ENCODE measurements around the gene BRMS1L. TPM values are rescaled to one million over a fixed set of nuclear protein-coding genes. Genes with fewer than 3 reads are reported as not detected.

The BRMS1L gene
- total and polyA plus RNA-seq, 5 donors = 9.3 to 15.8 (median 14.8) TPM

DNA sequence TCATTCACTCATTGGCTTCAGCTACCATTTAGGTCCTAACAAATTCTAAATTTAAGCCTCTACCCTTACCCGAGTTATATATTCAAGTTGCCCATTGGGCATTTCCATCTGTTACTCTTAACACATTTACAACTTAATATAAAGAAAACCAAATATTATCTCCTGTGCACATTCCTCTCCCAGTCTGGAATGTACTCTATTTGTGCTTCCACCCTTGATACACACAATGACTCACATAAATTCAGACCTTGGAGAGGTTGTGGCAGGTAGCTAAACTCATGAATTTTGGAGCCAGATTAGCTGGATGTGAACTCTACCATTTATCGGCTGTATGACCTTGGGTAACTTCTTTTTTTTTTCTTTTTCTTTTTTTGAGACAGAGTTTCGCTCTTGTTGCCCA, 51.1 kb downstream of the BRMS1L start:
- 95% methylated on average over 3 of the region's 3 CpGs for WGBS
- no peaks in the 10 kb centered on the region for H3K9me3 ChIP-seq (ENCODE audit: control insufficient read depth, low read length)
- H3K4me1 ChIP-seq (ENCODE audit: control insufficient read depth, insufficient read depth, low read length) = no peaks in the 10 kb centered on the region
- no peak overlapping the region for H3K27ac ChIP-seq (ENCODE audit: low read length)
- DNase-seq (no peak), ATAC-seq (no peak)
- intact Hi-C loops (cut with DNase I) = no loop called here
- H3K4me3 ChIP-seq (ENCODE audit: low read length) = no peak overlapping the region
- no peaks in the 10 kb centered on the region for H3K27me3 ChIP-seq (ENCODE audit: control insufficient read depth, insufficient read depth)

GRCh38 chr14:35878272-35879150, 52.4 kb downstream of the BRMS1L start:
- WGBS = 25% methylated on average over 9 of the region's 9 CpGs
- no peak overlapping the region for H3K27ac ChIP-seq (ENCODE audit: low read length)
- no peak for DNase-seq
- peak; percentile 86 to 87 for ATAC-seq
- H3K4me1 ChIP-seq (ENCODE audit: control insufficient read depth, insufficient read depth, low read length) = no peaks in the 10 kb centered on the region
- H3K27me3 ChIP-seq (ENCODE audit: control insufficient read depth, insufficient read depth) = no peaks in the 10 kb centered on the region
- no peak overlapping the region for H3K4me3 ChIP-seq (ENCODE audit: low read length)
- H3K9me3 ChIP-seq (ENCODE audit: control insufficient read depth, low read length) = no peaks in the 10 kb centered on the region
- intact Hi-C loops (cut with DNase I) = no loop called here

- no peak for ATAC-seq
- Histone ChIP-seq H3K9me3 (ENCODE audit: control insufficient read depth, low read length) (no peaks in the 10 kb centered on the region), H3K27me3 (ENCODE audit: control insufficient read depth, insufficient read depth) (no peaks in the 10 kb centered on the region), H3K4me3 (ENCODE audit: low read length) (no peak overlapping the region), H3K4me1 (ENCODE audit: control insufficient read depth, insufficient read depth, low read length) (no peaks in the 10 kb centered on the region), H3K27ac (ENCODE audit: low read length) (no peak overlapping the region)
- WGBS = 32% methylated on average over 2 of the region's 2 CpGs
- intact Hi-C loops (cut with DNase I) = no loop called here
- no peak for DNase-seq
These were observed 53.1 kb downstream of the BRMS1L start for GRCh38 chr14:35879151-35879648.

- ATAC-seq = no peak
- Histone ChIP-seq H3K9me3 (ENCODE audit: control insufficient read depth, low read length) (no peaks in the 10 kb centered on the region), H3K4me3 (ENCODE audit: low read length) (no peak overlapping the region), H3K27me3 (ENCODE audit: control insufficient read depth, insufficient read depth) (no peaks in the 10 kb centered on the region), H3K27ac (ENCODE audit: low read length) (no peak overlapping the region), H3K4me1 (ENCODE audit: control insufficient read depth, insufficient read depth, low read length) (no peaks in the 10 kb centered on the region)
- WGBS = 71% methylated on average over 1 of the region's 1 CpG
- DNase-seq = no peak
- intact Hi-C loops (cut with DNase I) = loop anchor here in 1 of 4 donors (10.0 kb wide), 1 partner anchor 495 kb away; no protein-coding TSS in a partner anchor
These were observed 53.6 kb downstream of the BRMS1L start for GRCh38 chr14:35879654-35880249.

- ATAC-seq = no peak
- 89% methylated on average over 2 of the region's 2 CpGs for WGBS
- no peaks in the 10 kb centered on the region for H3K4me1 ChIP-seq (ENCODE audit: control insufficient read depth, insufficient read depth, low read length)
- intact Hi-C loops (cut with DNase I) = loop anchor here in 1 of 4 donors (10.0 kb wide), 1 partner anchor 494 kb away; no protein-coding TSS in a partner anchor
- H3K4me3 ChIP-seq (ENCODE audit: low read length) = no peak overlapping the region
- no peak overlapping the region for H3K27ac ChIP-seq (ENCODE audit: low read length)
- H3K9me3 ChIP-seq (ENCODE audit: control insufficient read depth, low read length) = no peaks in the 10 kb centered on the region
- no peaks in the 10 kb centered on the region for H3K27me3 ChIP-seq (ENCODE audit: control insufficient read depth, insufficient read depth)
- DNase-seq = no peak
These were observed 55.1 kb downstream of the BRMS1L start for GRCh38 chr14:35881280-35881679.

DNA sequence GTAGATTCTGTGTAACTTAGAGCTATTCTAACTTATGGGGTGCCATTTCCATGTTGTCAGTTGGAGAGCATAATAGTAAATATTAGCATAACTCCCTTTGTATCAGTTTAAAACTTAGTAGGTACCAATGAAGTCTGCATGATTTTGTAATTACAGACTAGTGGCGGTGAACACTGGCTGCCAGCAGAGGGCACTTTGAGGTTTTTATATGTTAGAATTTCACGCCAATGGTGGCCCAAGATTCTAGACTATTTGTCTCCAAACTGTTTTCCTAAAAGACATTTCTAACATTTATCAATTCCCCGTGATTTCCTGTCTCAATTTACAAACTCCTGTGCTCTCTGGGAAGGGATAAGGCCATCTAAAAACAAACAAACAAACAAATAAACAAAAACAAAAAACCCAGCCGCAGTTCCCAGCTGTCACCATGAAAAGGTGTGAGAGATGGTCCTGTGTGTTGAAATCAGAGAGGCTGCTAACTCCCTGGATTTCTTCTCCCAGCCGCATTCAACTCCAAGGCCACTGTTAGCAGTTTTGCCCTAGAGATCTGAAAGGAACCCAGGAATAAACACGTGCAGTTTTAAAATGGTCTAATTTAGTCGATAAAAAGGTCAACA, 57.6 kb downstream of the BRMS1L start:
- Histone ChIP-seq H3K9me3 (ENCODE audit: control insufficient read depth, low read length) (no peaks in the 10 kb centered on the region), H3K27me3 (ENCODE audit: control insufficient read depth, insufficient read depth) (no peaks in the 10 kb centered on the region), H3K27ac (ENCODE audit: low read length) (no peak overlapping the region), H3K4me3 (ENCODE audit: low read length) (no peak overlapping the region), H3K4me1 (ENCODE audit: control insufficient read depth, insufficient read depth, low read length) (no peaks in the 10 kb centered on the region)
- intact Hi-C loops (cut with DNase I) = loop anchor here in 1 of 4 donors (10.0 kb wide), 1 partner anchor 491 kb away; no protein-coding TSS in a partner anchor
- 42% methylated on average over 7 of the region's 7 CpGs for WGBS
- ATAC-seq (no peak), DNase-seq (peak in 1 of 3 donors; percentile 55)

DNA sequence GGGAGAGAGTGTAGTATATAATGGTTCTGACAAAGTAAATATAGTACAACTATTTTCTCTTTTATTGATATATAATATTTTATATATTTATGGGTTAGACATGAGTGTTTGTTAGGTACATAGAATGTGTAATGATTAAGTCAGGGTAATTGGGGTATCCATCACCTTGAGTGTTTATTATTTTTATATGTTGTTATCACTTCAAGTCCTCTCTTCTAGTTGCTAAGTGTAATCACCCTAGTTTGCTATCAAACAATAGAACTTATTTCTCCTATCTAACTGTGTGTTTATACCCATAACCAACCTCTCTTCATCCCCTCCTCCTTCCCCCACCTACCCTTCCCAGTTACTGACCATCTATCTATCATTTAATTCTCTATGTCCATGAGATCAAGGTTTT, 64.2 kb downstream of the BRMS1L start:
- Histone ChIP-seq H3K4me3 (ENCODE audit: low read length) (no peak overlapping the region), H3K27ac (ENCODE audit: low read length) (no peak overlapping the region), H3K27me3 (ENCODE audit: control insufficient read depth, insufficient read depth) (no peaks in the 10 kb centered on the region), H3K9me3 (ENCODE audit: control insufficient read depth, low read length) (no peaks in the 10 kb centered on the region), H3K4me1 (ENCODE audit: control insufficient read depth, insufficient read depth, low read length) (no peaks in the 10 kb centered on the region)
- DNase-seq = no peak
- no peak for ATAC-seq
- intact Hi-C loops (cut with DNase I) = no loop called here

DNA sequence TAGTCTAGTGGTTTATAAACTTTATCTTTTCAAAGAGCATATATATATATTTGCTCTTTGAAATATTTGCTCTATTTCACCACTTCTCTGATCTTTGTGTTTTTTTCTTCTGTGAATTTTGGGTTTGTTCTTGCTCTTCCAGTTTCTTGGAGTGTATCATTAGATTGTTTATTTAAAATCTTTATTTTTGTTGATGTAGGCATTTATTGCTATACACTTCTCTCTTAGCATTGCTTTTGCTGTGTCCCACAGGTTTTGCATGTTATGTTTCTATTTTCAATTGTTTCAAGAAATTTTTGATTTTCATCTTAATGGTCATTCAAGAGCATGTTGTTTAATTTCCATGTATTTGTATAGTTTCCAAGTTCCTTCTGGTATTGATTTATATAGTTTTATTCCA, 69.1 kb downstream of the BRMS1L start:
- no peaks in the 10 kb centered on the region for H3K9me3 ChIP-seq (ENCODE audit: control insufficient read depth, low read length)
- H3K4me3 ChIP-seq (ENCODE audit: low read length) = no peak overlapping the region
- H3K4me1 ChIP-seq (ENCODE audit: control insufficient read depth, insufficient read depth, low read length) = no peaks in the 10 kb centered on the region
- ATAC-seq (no peak), DNase-seq (no peak)
- intact Hi-C loops (cut with DNase I) = no loop called here
- H3K27me3 ChIP-seq (ENCODE audit: control insufficient read depth, insufficient read depth) = no peaks in the 10 kb centered on the region
- no peak overlapping the region for H3K27ac ChIP-seq (ENCODE audit: low read length)

DNA sequence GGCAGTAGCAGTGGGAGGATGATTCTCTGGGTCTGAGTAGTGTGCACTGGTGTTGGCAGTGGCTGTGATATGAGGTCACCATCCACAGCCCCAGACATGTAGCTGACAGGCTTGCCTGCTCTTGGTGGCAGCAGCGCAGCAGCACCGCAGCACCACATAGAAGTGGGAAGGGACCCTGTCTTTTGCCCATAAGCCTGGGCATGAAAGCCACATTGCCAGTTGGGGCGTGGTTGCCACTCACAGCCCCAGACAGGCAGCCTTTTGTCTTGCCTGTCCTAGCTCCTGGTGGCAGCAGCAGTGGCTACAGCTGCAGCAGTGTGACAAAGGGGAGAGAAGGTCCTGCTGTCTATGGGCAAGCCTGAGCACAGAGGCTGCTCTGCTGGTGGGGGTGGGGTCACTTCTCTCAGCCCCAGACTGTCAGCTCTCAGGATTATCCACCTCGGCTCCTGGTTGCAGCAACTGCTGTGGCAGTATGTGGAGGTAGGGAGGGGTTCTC, 71.5 kb downstream of the BRMS1L start:
- ATAC-seq (no peak), DNase-seq (no peak)
- Histone ChIP-seq H3K4me1 (ENCODE audit: control insufficient read depth, insufficient read depth, low read length) (no peaks in the 10 kb centered on the region), H3K4me3 (ENCODE audit: low read length) (no peak overlapping the region), H3K27ac (ENCODE audit: low read length) (no peak overlapping the region), H3K9me3 (ENCODE audit: control insufficient read depth, low read length) (no peaks in the 10 kb centered on the region), H3K27me3 (ENCODE audit: control insufficient read depth, insufficient read depth) (no peaks in the 10 kb centered on the region)
- 70% methylated on average over 4 of the region's 4 CpGs for WGBS
- intact Hi-C loops (cut with DNase I) = no loop called here

DNA sequence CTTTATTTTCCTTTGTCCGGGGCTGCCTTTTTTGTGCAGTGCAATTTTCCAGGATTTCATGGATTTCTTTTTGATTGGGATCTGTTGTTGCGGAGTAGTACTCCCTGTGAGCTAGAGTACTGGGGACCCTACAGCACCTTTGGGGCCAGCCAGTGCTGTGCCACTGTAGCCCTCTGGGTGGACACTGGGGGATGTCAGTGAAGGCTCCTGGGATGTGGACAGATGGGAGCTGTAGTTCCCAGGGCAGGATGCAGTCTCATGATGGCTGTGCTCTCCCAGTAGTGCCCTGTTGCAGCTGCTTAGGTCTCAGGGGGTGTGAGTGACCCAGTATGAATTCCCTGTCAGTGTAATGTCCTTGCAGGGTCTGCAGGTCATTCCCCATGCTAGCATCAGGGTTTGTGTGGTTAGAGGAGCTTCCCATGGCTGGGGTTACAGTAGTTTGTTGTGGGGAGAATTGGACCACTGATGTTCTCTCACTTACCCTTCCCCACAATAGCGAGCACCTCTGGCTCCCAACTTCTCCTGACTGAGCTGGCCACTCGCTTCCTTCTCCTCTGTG, 72.2 kb downstream of the BRMS1L start:
- H3K4me1 ChIP-seq (ENCODE audit: control insufficient read depth, insufficient read depth, low read length) = no peaks in the 10 kb centered on the region
- 90% methylated on average over 4 of the region's 4 CpGs for WGBS
- DNase-seq (no peak), ATAC-seq (no peak)
- H3K4me3 ChIP-seq (ENCODE audit: low read length) = no peak overlapping the region
- intact Hi-C loops (cut with DNase I) = no loop called here
- no peaks in the 10 kb centered on the region for H3K9me3 ChIP-seq (ENCODE audit: control insufficient read depth, low read length)
- no peaks in the 10 kb centered on the region for H3K27me3 ChIP-seq (ENCODE audit: control insufficient read depth, insufficient read depth)
- H3K27ac ChIP-seq (ENCODE audit: low read length) = no peak overlapping the region

DNA sequence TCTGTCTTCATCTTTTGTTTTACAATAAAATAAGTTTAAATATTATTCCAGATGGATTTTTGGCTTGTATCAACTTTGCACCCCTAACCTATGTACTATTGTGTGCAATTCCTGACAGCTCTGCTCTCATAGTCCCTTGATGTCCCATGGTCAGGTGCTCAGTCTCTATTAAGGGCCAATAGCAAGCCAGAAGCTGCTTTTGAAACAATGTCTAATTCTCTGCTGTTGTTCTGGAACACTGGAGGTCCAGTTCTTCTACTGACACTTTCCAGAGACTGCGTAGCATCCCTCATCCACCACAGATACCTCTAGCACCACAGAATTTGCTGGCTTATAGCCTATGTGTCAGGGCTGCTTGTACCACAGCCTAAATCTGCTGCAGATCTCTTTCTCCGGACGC, 74.6 kb downstream of the BRMS1L start:
- DNase-seq (no peak), ATAC-seq (no peak)
- Histone ChIP-seq H3K9me3 (ENCODE audit: control insufficient read depth, low read length) (no peaks in the 10 kb centered on the region), H3K4me3 (ENCODE audit: low read length) (no peak overlapping the region), H3K4me1 (ENCODE audit: control insufficient read depth, insufficient read depth, low read length) (no peaks in the 10 kb centered on the region), H3K27ac (ENCODE audit: low read length) (no peak overlapping the region), H3K27me3 (ENCODE audit: control insufficient read depth, insufficient read depth) (no peaks in the 10 kb centered on the region)
- 97% methylated on average over 3 of the region's 3 CpGs for WGBS
- intact Hi-C loops (cut with DNase I) = no loop called here

Measured in right cardiac atrium (tissue), 5 donors.